Suppressor macrophage treated with lipopolysaccharide for 1 hour (primary cell): ENCODE data around the gene APOC3.

ENCODE experiments used
- DNase-seq, 3 donors: peaks; one replicate each; pipeline ENCODE4 v3.0.0-alpha.2; 2020 to 2022

Gene APOC3

DNA sequence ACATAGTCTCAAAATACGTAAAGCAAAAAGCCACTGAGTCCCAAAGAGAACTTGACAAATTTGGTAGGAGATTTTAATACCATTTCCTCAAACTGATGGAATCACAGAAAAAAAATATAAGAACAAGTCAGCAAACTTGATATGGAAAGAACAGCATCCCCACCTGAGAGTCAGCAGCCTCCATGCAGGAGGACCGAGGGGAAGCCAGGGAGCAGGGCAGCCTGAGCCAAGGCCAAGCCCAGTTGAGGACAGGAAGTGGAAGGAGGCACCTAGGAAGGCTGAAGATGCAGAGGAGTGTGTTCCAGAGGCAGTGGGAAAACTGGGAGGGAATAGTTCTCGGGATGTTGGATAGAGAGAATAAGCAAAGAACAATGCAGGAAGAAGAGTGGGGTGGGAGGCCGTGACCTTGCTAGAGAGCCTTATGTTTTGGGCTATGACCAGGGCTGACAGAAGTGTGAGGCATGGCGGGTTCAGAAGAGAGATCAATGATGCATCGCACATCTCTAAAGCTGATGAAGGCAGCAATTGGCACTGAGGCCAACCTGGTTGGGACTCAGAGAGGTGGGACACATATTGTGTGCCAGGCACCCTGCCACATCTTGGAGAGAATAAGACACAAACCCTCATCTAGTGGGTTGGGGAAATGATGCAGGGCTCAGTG is 22.0 kb upstream of the APOC3 start:
- no peak for DNase-seq

DNA sequence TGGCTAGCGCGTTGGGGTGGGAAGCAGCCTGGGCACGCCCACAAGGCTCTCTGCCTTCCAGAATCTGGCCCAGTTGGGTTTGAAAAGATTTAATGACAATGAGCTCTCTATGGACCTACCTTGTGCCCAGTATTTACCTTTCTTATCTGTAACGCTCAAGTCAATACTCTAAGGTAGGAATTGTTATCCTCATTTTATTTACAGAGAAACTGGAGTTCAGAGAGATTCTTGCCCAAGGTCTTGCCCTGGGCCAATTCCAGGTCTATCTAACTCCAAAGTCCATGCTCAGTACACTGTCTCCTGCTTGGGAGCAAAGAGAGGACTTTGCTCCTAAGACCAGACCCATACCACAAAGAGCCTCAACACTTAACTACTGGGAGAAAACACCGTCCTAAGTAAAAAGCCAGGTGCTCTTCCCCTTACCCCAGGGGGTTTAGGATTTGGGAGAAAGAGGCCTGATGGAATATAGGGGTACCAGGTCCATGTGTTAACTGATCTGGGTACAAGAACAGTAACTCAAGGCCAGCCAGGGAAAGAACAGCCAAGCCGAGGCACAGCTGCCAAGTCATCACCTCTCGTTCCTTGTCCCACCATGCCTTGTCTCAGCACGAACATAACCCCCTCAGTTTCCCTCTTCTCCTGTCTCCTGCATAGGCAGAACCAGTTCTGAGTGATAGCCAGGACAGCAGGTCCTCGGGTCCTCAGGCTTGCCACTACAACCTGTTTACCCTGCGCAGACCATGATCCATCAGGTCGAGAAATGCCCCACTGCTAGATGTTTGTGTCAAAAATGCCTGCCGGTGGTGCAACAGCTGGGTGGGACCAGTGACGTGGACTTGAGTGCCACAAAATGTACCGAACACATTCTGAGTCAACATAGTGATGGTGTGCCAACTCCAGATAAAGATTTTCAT is 21.2 kb upstream of the APOC3 start:
- no peak for DNase-seq

DNA sequence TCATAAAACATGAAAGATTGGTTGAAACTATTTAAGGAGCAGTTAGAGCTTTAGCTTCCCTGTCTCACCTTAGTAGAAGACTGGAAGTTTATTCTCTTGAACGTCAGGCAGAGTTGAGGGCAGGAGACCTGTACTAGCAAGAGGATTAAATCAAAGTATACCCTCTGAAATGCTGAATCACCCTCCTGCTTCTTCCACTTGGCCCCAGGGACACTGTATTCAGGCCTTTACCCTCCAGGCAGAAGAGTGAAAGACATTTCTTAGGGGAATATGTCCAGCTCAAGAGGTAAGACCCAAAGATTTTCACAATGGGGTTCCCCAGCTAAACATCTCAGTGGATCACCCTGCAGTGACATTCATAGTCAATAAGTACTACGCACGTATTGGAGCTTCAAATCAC is 18.5 kb upstream of the APOC3 start:
- DNase-seq, result no peak

DNA sequence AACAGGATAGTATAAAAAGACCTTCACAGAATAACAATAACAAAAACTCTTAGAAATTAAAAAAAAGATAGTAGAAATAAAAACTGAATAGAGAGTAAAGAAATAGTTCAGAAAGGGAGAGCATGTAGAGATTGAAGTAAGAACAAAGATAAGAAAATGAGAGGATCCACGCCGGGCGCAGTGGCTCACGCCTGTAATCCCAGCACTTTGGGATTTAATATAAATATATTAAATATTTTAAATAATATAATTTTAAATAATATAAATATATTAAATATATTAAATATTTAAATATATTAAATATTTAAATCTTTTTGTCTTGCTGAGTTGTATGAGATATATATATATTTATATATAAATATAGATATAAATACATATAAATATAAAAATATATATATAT is 17.6 kb upstream of the APOC3 start:
- no peak for DNase-seq

DNA sequence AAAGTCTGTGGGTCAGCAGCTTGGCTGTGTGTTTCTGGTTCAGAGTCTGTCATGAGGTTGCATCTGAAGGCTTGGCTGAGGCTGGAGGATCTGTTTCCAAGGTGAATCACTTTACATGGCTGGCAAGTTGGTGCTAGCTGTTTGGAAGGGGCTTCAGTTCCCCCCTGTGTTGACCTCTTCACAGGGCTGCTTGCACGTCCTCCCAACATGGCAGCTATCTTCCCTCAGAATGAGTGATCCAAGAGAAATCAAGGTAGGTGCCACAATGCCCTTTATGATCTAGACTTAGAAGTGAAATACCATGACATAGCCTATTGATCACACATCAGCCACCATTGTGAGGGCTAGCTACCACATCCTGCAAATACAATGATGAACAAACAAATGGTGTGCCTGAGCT is 16.5 kb upstream of the APOC3 start:
- no peak for DNase-seq

DNA sequence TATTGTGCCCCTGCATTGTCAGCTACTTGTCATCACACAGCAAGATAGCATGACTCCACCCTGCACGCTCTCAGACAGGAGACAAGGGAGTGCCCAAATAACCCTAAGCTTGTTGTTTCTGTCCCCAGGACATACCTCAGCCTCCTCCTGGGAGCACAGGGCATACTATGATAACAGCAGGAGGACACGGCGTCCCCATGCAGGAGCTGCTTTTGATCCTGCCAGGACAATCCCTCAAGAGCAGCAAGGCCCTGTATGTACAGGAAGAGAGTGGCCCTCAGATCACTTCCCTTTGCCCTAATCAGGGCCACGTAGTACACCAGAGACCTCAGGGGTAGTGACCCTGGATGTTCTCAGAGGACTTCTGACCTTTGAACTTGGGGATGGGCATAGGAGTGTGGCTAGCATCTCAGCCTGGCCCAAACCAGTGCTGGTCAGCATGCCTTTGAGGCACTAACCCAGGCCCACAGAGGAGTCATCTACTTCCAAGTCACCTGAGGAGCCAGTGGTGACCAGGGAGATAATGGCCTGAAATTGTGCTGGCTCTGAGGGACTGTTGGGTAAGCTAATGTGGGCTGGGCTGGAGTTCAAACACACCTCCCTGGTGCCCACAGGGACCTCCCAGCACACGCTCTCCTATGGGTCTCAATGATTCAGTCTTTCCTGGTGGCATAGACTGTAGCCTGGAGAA is 15.8 kb upstream of the APOC3 start:
- no peak for DNase-seq

DNA sequence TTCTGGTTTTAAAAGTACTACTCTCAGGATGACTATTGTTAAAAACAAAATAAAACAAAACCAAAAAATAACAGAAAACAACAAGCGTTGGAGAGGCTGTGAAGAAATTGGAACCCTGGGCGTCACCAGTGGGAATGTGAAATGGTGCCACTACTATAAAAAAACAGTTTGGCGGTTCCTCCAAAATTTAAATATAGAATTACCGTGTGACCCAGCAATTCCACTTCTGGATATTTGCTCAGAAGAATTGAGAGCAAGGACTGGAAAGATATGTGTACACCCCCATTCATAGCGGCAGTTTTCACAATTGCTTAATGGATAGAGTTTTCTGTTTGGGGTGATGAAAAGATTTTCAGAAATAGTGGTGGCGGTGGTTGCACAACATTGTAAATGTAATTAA is 15.2 kb upstream of the APOC3 start:
- no peak for DNase-seq

DNA sequence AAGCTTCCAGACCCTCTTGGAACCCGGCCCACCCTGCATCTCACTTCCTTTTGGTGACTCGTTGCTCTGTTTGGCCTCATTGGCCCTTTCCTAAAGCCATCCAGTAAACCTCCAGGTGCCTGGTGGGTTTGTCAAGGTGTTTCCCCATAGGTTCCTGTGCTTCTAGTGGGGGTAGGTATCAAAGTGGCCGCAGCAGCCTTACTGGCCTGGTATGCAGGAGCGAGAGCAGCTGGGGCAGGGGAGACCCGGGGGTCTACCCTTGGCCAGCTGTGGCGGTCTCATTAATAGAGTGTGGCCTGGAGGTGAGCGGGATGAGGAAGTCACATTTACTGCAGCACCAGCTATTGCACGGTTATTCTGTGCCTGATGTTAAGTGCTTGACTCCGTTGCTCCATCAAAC is 10.7 kb upstream of the APOC3 start:
- no peak for DNase-seq

DNA sequence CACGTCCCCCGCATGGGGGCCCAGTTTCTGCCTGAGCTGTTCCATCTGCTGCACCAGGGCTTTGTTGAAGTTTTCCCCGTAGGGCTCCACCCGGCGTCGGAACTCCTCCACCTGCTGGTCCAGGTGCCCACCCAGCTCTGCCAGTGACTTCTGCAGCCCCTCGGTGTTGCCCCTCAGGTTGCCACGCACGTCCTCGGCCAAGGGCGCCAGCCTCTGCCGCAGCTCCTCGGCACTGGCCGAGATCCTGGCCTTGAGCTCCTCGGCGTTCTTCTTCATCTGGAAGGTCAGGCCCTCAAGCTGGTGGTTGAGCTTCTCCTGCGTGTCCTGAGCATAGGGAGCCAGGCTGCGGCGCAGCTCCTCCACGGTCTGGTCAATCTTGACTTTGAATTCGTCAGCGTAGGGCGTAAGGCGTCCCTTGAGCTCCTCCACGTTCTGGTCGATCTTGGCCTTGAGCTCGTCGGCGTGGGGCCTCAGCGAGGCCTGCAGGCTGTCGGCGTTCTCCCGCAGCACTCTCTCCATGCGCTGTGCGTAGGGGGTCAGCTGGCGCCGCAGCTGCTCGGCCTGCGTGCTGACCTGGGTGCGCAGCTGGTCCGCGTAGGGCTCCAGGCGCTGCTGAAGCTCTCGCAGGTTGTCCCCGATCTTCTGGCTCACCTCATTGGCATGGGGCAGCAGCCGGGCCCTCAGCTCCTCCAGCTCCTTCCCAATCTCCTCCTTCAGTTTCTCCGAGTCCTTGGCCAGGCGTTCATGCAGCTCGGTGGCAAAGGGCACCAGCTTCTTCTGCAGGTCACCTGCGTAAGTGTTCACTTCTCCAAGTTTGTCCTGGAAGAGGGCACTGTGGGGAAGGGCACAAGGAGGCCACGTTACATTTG is 8.4 kb upstream of the APOC3 start:
- no peak for DNase-seq

DNA sequence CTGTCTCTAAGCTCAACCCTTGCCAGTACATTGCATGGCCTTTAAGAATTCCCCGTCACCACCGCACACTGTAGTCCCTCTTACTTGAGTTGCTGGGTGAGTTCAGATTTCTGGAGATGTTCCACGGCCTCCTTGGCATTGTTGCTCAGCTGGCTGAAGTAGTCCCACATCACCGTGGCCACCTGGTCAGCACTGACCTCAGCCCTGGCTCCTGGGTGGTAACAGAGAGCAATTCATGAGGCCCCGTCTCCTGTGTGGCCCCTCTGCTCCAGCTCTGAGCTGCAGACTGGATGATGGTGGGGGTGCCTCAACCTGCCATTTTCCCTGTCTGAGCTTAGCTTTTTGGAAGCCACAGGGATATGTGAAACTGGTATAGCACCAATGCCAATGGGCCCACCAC is 7.1 kb upstream of the APOC3 start:
- no peak for DNase-seq

DNA sequence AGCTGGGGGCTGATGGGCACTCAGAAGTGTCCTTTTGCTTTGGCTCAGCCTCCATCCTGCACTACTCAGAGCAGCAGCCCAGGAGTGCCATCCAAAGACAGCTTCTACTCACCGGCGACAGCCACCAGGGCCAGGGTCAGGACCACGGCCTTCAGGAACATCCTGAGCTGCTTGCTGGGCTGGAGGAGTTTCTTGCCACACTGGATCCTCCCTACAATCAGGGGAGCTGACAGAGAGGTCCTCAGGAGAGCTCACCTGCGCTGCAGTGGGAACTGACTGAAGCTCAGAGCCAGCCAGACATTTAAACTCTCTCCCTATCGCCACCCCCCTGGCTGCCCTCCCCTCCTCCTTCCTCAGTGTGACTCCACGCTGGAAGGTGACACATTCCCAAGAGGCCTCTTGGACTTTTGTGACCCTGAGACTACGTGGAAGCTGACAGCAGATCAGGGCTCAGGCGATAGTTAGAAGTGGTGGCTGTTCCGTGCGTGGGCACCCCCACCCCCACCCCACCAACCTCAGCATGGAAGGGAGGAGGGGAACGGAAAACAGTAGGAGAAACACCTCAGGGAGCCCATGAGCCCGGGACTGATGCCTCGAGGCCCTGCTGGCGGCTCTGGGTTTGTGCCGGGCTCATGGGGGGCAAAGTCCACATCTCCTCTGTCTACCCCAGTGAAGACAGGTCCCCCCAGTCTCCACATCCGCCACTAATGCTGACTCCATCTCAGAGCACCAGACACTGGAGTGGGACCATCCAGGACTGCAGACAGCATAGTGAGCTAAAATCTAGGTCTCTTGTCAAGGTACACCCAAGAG is 6.5 kb upstream of the APOC3 start, which contains the start of gene APOA4:
Gene APOA4, minus strand, starts transcription at position 274 of the 813 bp plus-strand sequence. Its CDS starts 113 bp downstream, at position 161.
- no peak for DNase-seq

DNA sequence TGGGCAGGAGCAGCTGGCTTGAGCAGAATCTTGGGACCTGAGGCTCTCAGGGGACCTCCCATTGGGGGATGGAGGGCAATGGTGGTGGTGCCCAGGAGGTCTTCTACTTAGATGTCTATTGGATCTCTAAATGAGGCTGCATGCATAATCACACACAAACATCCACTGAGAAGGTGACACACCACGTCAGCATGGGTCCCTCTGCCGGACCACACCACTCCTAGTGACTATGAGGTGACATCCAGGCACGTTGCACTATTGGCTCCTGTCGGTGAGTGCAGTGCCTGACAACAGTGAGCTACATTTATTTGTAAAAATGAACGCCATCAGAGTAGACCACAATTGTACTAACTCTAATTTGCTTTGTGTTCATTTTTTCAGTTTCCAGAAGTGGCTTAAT is 4.3 kb upstream of the APOC3 start:
- no peak for DNase-seq

DNA sequence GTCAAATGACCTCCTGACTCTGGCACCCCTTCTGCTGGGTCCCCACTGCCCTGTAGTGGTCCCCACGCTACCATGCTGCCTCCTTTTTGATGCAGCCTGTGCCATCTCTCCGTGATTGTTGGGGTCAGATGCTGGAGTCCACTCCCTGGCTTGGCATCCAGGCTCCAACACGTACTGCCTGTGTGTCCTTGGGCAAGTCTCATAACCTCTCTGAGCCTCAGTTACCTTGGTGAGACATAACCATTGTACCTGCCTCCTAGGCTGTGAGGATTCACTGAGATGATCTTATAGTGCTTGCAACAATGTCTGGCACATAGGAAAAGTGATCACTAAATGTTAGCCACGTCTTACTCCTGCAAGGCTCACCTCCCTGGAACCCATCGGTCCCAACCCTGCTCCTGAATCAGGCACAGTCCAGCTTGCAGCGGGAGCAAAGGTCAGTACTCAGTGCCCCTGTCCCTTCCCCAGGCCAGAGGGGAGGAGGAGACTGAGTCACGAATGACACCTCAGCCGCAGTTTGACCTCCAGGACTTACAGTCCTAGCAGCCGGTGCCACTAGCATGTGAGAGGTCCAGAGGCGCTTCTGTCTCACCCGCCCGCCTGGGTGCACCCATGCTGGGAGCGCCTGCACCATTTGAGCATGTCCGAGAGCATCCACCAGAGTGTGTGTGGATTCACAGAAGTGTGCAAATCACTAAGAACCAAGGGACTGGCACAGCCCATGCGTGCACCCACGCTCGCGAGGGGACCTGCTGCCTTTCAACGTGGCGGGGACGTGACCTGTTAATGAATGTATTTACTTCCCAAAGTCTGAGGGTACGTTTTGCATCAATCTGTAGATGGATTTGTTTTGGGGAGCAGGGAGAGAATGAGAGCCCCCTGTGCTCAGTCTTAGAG is 3.6 kb upstream of the APOC3 start:
- no peak for DNase-seq

DNA sequence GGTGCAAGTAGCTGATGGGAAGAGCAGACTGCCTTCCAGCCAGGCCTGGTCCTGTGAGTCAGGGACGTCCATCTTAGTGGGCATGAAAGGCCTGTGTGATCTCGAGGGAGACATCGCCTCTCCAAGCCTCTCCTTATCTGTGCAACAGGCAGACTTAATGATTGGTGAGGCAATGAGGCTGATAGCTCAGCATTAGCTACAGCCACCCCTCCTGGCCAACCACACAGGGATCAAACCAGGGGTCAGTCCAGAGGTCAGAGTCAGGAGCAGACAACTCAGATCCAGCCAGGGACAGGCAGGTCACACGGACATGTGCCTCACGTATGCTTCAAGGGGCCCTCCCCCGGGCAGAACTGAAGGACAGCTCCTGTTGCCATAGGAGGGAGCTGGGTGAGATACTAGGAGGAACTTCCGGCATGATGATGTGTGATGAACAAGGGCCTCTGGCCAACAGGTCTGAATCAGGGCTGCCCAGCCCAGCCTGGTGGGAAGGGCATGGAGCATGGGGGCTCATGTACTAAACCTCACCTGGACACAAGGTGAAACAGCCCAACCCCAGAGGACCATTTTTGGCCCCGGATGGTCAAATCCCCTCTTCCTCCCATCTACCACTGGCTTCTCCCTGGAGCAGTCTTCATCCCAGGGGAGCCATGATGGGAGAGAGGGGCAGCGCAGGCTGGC is 2.8 kb upstream of the APOC3 start:
- DNase-seq, result no peak

DNA sequence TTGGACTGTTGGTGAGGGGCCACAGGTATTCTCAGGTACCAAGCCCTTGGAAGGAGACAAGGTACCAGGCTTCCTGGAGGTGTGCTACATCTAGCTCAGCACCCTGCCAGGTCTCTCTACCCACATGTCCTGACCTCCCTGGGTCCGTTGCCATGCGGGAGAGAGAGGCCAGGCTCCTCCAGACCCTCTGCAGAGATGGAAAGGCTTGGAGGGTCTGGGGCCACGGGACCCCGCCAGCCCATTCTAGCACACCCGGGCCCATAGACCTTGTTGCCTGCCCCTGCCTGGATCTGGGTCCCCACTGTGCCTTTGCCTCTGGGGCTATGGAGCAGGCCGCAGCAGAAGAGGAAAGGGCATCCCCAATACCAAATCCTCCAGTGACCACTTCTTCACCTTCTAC is 2.2 kb upstream of the APOC3 start:
- no peak for DNase-seq

DNA sequence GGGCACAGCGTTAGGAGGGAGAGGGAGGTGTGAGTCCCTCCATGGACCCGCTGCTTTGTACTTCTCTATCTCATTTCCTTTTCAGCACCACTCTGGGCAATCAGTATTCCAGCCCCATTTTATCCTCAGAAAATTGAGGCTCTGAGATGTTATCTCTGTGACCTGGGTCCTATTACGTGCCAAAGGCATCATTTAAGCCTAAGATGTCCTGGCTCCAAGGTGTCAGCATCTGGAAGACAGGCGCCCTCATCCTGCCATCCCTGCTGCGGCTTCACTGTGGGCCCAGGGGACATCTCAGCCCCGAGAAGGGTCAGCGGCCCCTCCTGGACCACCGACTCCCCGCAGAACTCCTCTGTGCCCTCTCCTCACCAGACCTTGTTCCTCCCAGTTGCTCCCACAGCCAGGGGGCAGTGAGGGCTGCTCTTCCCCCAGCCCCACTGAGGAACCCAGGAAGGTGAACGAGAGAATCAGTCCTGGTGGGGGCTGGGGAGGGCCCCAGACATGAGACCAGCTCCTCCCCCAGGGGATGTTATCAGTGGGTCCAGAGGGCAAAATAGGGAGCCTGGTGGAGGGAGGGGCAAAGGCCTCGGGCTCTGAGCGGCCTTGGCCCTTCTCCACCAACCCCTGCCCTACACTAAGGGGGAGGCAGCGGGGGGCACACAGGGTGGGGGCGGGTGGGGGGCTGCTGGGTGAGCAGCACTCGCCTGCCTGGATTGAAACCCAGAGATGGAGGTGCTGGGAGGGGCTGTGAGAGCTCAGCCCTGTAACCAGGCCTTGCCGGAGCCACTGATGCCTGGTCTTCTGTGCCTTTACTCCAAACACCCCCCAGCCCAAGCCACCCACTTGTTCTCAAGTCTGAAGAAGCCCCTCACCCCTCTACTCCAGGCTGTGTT is 829 bp upstream of the APOC3 start:
- DNase-seq, result no peak

DNA sequence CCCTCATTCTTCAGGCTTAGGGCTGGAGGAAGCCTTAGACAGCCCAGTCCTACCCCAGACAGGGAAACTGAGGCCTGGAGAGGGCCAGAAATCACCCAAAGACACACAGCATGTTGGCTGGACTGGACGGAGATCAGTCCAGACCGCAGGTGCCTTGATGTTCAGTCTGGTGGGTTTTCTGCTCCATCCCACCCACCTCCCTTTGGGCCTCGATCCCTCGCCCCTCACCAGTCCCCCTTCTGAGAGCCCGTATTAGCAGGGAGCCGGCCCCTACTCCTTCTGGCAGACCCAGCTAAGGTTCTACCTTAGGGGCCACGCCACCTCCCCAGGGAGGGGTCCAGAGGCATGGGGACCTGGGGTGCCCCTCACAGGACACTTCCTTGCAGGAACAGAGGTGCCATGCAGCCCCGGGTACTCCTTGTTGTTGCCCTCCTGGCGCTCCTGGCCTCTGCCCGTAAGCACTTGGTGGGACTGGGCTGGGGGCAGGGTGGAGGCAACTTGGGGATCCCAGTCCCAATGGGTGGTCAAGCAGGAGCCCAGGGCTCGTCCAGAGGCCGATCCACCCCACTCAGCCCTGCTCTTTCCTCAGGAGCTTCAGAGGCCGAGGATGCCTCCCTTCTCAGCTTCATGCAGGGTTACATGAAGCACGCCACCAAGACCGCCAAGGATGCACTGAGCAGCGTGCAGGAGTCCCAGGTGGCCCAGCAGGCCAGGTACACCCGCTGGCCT is 641 bp downstream of the APOC3 start:
- no peak for DNase-seq

DNA sequence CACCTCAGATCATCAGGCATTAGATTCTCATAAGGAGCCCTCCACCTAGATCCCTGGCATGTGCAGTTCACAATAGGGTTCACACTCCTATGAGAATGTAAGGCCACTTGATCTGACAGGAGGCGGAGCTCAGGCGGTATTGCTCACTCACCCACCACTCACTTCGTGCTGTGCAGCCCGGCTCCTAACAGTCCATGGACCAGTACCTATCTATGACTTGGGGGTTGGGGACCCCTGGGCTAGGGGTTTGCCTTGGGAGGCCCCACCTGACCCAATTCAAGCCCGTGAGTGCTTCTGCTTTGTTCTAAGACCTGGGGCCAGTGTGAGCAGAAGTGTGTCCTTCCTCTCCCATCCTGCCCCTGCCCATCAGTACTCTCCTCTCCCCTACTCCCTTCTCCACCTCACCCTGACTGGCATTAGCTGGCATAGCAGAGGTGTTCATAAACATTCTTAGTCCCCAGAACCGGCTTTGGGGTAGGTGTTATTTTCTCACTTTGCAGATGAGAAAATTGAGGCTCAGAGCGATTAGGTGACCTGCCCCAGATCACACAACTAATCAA is 2.2 kb downstream of the APOC3 start:
- DNase-seq, result no peak
